Activated CD8-positive, alpha-beta memory T cell treated with anti-CD3 and anti-CD28 coated beads for 36 hours (primary cell): ENCODE results near the gene POC1B. TPM values are rescaled to one million over a fixed set of nuclear protein-coding genes. Genes with fewer than 3 reads are reported as not detected.

Source experiments
- CTCF ChIA-PET: fragments of 350-600 bp; sonication (Branson Sonifier 250); formaldehyde crosslinking; loops from one replicate; lab custom pipeline; 2021; ENCODE audit warnings: antibody characterized with exemption; lab: Charles Lee
- POLR2A ChIA-PET: fragments of 350-600 bp; sonication (Branson Sonifier 250); formaldehyde crosslinking; loops from one replicate; lab custom pipeline; 2021; ENCODE audit warnings: antibody characterized with exemption; lab: Charles Lee
- total RNA-seq, 2 experiments: library from RNA; stranded (reverse); gene quantifications; one replicate each; pipeline ENCODE4 v1.2.3, GENCODE V29; 2021

The POC1B gene
- total RNA-seq, 2 experiments from 2014 or later = 22.9 to 24.2 TPM

GRCh38 chr12:89542912-89543592 lies 17.2 kb upstream of the POC1B start:
- POLR2A ChIA-PET = no interaction called here
- CTCF ChIA-PET = interaction anchor here (0.8 to 1.5 kb wide), 6 partner anchors 10 to 710 kb away, joined by 3 to 4 read pairs (median 4); no protein-coding TSS in a partner anchor

GRCh38 chr12:89542236-89542635 lies 16.4 kb upstream of the POC1B start:
- ChIA-PET POLR2A (no interaction called here), CTCF (interaction anchor here (0.7 to 1.5 kb wide), 3 partner anchors 10 to 525 kb away, joined by 3 to 4 read pairs (median 3); no protein-coding TSS in a partner anchor)

- CTCF ChIA-PET = no interaction called here
- POLR2A ChIA-PET = no interaction called here
Observed at GRCh38 chr12:89540586-89540985, 14.7 kb upstream of the POC1B start.

GRCh38 chr12:89539426-89540223 lies 13.8 kb upstream of the POC1B start:
- CTCF ChIA-PET = interaction anchor here (1.0 kb wide), 1 partner anchor 13 kb away, joined by 3 read pairs; no protein-coding TSS in a partner anchor
- POLR2A ChIA-PET = no interaction called here

- POLR2A ChIA-PET = no interaction called here
- CTCF ChIA-PET = no interaction called here
Observed at GRCh38 chr12:89538897-89539296, 13.1 kb upstream of the POC1B start.

- POLR2A ChIA-PET = no interaction called here
- CTCF ChIA-PET = interaction anchor here (1.2 kb wide), 1 partner anchor 26 kb away, joined by 4 read pairs; no protein-coding TSS in a partner anchor
Observed at GRCh38 chr12:89537389-89537788, 11.5 kb upstream of the POC1B start.

GRCh38 chr12:89529738-89530137 lies 3.9 kb upstream of the POC1B start:
- ChIA-PET CTCF (interaction anchor here (0.7 to 1.3 kb wide), 3 partner anchors 68 to 501 kb away, joined by 3 to 4 read pairs (median 3); no protein-coding TSS in a partner anchor), POLR2A (no interaction called here)

GRCh38 chr12:89528434-89528833 lies 2.6 kb upstream of the POC1B start:
- CTCF ChIA-PET = interaction anchor here (0.6 to 1.3 kb wide), 2 partner anchors 13 to 175 kb away, joined by 3 read pairs; no protein-coding TSS in a partner anchor
- POLR2A ChIA-PET = no interaction called here

- CTCF ChIA-PET = interaction anchor here (1.5 to 2.6 kb wide), 4 partner anchors 31 to 508 kb away, joined by 5 to 17 read pairs (median 8); no protein-coding TSS in a partner anchor
Observed at GRCh38 chr12:89525305-89525823, 483 bp downstream of the POC1B start.

GRCh38 chr12:89524541-89525304 lies 1.1 kb downstream of the POC1B start, which contains the start of gene GALNT4:
Gene GALNT4, minus strand, starts transcription at chr12:89524796. Its CDS starts 247 bp downstream, at chr12:89524549.
- POLR2A ChIA-PET = interaction anchor here (0.7 to 3.2 kb wide), 7 partner anchors 29 to 505 kb away, joined by 3 to 16 read pairs (median 4); partner anchors contain the start of gene DUSP6
- CTCF ChIA-PET = interaction anchor here (0.9 to 2.6 kb wide), 6 partner anchors 30 to 508 kb away, joined by 3 to 17 read pairs (median 6); no protein-coding TSS in a partner anchor

More at GRCh38 chr12:89525305-89525823, 483 bp downstream of the POC1B start:
- POLR2A ChIA-PET = interaction anchor here (0.7 to 3.2 kb wide), 8 partner anchors 29 to 506 kb away, joined by 3 to 16 read pairs (median 4); partner anchors contain the start of genes ATP2B1 and DUSP6

- POLR2A ChIA-PET = interaction anchor here (0.7 to 3.2 kb wide), 4 partner anchors 28 to 486 kb away, joined by 3 to 16 read pairs (median 6); partner anchors contain the start of gene DUSP6
- CTCF ChIA-PET = interaction anchor here (0.9 to 2.6 kb wide), 6 partner anchors 29 to 507 kb away, joined by 3 to 17 read pairs (median 6); no protein-coding TSS in a partner anchor
Observed at GRCh38 chr12:89523843-89524540, 1.9 kb downstream of the POC1B start.

- POLR2A ChIA-PET = no interaction called here
- CTCF ChIA-PET = interaction anchor here (1.2 kb wide), 1 partner anchor 56 kb away, joined by 3 read pairs; no protein-coding TSS in a partner anchor
Observed at GRCh38 chr12:89523393-89523792, 2.5 kb downstream of the POC1B start.

- CTCF ChIA-PET = interaction anchor here (0.9 to 1.3 kb wide), 2 partner anchors 50 to 504 kb away, joined by 3 to 6 read pairs; no protein-coding TSS in a partner anchor
Observed at GRCh38 chr12:89521364-89522223, 4.3 kb downstream of the POC1B start.

GRCh38 chr12:89517720-89518119 lies 8.1 kb downstream of the POC1B start:
- ChIA-PET POLR2A (no interaction called here), CTCF (no interaction called here)

More at GRCh38 chr12:89521364-89522223, 4.3 kb downstream of the POC1B start:
- POLR2A ChIA-PET = interaction anchor here (0.6 kb wide), 1 partner anchor 124 kb away, joined by 7 read pairs; no protein-coding TSS in a partner anchor

- CTCF ChIA-PET = no interaction called here
- POLR2A ChIA-PET = no interaction called here
Observed at GRCh38 chr12:89516633-89517032, 9.2 kb downstream of the POC1B start.

- ChIA-PET POLR2A (interaction anchor here (0.7 kb wide), 1 partner anchor 29 kb away, joined by 3 read pairs; no protein-coding TSS in a partner anchor), CTCF (interaction anchor here (1.2 kb wide), 1 partner anchor 44 kb away, joined by 3 read pairs; no protein-coding TSS in a partner anchor)
Observed at GRCh38 chr12:89514751-89515150, 11.1 kb downstream of the POC1B start.
